Peyer's patch (tissue), 4 donors: ENCODE data around the gene NYAP1.

Experiments used
- CTCF ChIP-seq, 6 experiments: fragments of 450-650 bp in 4 of 6; fragments of 200-600 bp in 2 of 6; sonication (generic) in 1 of 6; IDR thresholded peaks; one replicate each; pipeline ENCODE4 v1.5.1; 2017 to 2019; ENCODE audit warnings: antibody characterized with exemption in 6 of 6, mild to moderate bottlenecking in 3 of 6, moderate library complexity in 1 of 6
- POLR2A ChIP-seq, 2 donors: fragments of 450-650 bp; IDR thresholded peaks; one replicate each; pipeline ENCODE4 v1.5.1; 2017; ENCODE audit warnings: antibody characterized with exemption in 2 of 2, mild to moderate bottlenecking in 2 of 2, moderate library complexity in 2 of 2

DNA sequence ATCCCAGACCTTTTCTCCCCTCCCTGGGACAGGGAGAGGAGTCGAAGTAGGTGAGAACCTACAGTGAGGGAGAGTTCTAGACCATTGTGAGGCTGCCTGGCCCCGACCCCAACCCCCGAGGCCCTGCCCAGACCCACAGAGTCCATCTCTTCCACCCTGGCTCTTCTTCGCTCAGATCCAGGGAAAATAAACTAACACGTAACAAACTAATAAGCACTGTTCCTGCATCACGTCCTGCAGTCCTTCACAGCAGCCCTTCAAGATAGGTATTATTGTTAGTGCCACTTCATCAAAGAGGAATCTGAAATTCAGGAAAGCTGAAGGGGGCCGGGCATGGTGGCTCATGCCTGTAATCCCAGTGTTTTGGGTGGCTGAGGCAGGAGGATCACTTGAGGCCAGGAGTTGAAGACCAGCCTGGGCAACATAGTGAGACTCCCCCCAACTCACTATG is 19.5 kb upstream of the NYAP1 start, which contains the start of gene SPACDR:
- no peak for TF ChIP-seq CTCF (IDR thresholded peaks at IDR 0.05)
- no peak for TF ChIP-seq POLR2A (IDR thresholded peaks at IDR 0.05)
